H1 (cell line): ENCODE measurements around the gene ARHGAP23. TPM values are rescaled to one million over a fixed set of nuclear protein-coding genes. Genes with fewer than 3 reads are reported as not detected.

ENCODE experiments used
- CTCF ChIA-PET: fragments of 300-600 bp; sonication (Branson Sonifier 250); formaldehyde crosslinking; loops from one replicate; lab custom pipeline; 2021; ENCODE audit not compliant: partially characterized antibody; lab: Charles Lee
- POLR2A ChIA-PET: fragments of 300-600 bp; sonication (Branson Sonifier 250); formaldehyde crosslinking; loops from one replicate; lab custom pipeline; 2021; ENCODE audit warnings: inconsistent platforms; ENCODE audit not compliant: partially characterized antibody; lab: Charles Lee
- DNase-seq, 2 experiments: peaks; one replicate each; pipeline versions ENCODE4 v3.0.0 to v3.0.0-alpha.2; 2010 to 2022; ENCODE audit warnings: low spot score in 2 of 2, low read depth in 1 of 2, mixed read lengths in 1 of 2
- FAIRE-seq: peaks from 2 replicates; lab custom pipeline; 2011; peaks lifted over from hg19 to GRCh38; lab: Jason Lieb, UNC
- H2AFZ ChIP-seq: 2 replicates; pipeline ENCODE4 v1.8.1; 2012; ENCODE audit warnings: low read length, inconsistent platforms
- H2AK5ac ChIP-seq: 2 replicates; pipeline ENCODE4 v1.6.1; 2013; ENCODE audit warnings: low read depth, low read length
- H2BK120ac ChIP-seq: replicated peaks from 2 replicates; pipeline ENCODE3; 2013; ENCODE audit warnings: low read depth, low read length, inconsistent platforms
- H2BK12ac ChIP-seq: 2 replicates; pipeline ENCODE4 v1.6.1; 2013; ENCODE audit warnings: low read depth, low read length
- H2BK15ac ChIP-seq: 2 replicates; pipeline ENCODE4 v1.6.1; 2013; ENCODE audit warnings: low read length
- H2BK20ac ChIP-seq: 2 replicates; pipeline ENCODE4 v1.6.1; 2013; ENCODE audit warnings: low read length
- H2BK5ac ChIP-seq: 2 replicates; pipeline ENCODE4 v1.6.1; 2013; ENCODE audit warnings: low read depth, low read length
- H3K14ac ChIP-seq: 2 replicates; pipeline ENCODE4 v1.6.1; 2013; ENCODE audit warnings: inconsistent platforms; ENCODE audit not compliant: insufficient read length
- H3K18ac ChIP-seq: 2 replicates; pipeline ENCODE4 v1.6.1; 2013; ENCODE audit warnings: low read length; ENCODE audit errors: extremely low read depth
- H3K23ac ChIP-seq: 2 replicates; pipeline ENCODE4 v1.6.1; 2013; ENCODE audit warnings: inconsistent platforms; ENCODE audit not compliant: insufficient read length
- H3K23me2 ChIP-seq: 2 replicates; pipeline ENCODE4 v1.6.1; 2013; ENCODE audit warnings: low read depth, low read length
- H3K27ac ChIP-seq: 2 replicates; pipeline ENCODE4 v1.6.1; 2011; ENCODE audit warnings: low read depth, low read length, inconsistent platforms
- H3K27me3 ChIP-seq, 4 experiments: replicated peaks in 1 of 4; 1 replicate in 1 of 4; 2 replicates in 3 of 4; pipeline versions ENCODE4 v1.6.1 to v1.8.1; 2011 to 2013; ENCODE audit warnings: low read length in 3 of 4, mild to moderate bottlenecking in 3 of 4, inconsistent platforms in 2 of 4, mixed read lengths in 2 of 4, moderate library complexity in 1 of 4; ENCODE audit not compliant: control insufficient read depth in 3 of 4, insufficient read depth in 3 of 4; ENCODE audit errors: extremely low read depth in 1 of 4
- H3K36me3 ChIP-seq, 4 experiments: 2 replicates each; pipeline versions ENCODE4 v1.6.1 to v1.8.1; 2011 to 2013; ENCODE audit warnings: mild to moderate bottlenecking in 4 of 4, low read length in 3 of 4, moderate library complexity in 2 of 4, control low read depth in 1 of 4, inconsistent platforms in 1 of 4; ENCODE audit not compliant: insufficient read depth in 4 of 4, control insufficient read depth in 2 of 4
- H3K4ac ChIP-seq: replicated peaks from 2 replicates; pipeline ENCODE3; 2013; ENCODE audit warnings: low read length, low read depth, mixed read lengths, inconsistent platforms; ENCODE audit not compliant: insufficient read length
- H3K4me1 ChIP-seq, 4 experiments: replicated peaks in 1 of 4; 1 replicate in 1 of 4; 2 replicates in 3 of 4; pipeline versions ENCODE4 v1.6.1 to v1.8.1; 2011 to 2013; ENCODE audit warnings: low read length in 3 of 4, inconsistent platforms in 2 of 4, mixed read lengths in 1 of 4; ENCODE audit not compliant: insufficient read depth in 4 of 4, control insufficient read depth in 3 of 4
- H3K4me2 ChIP-seq, 2 experiments: 2 replicates each; pipeline versions ENCODE4 v1.6.1 to v1.8.1; 2011 to 2013; ENCODE audit warnings: low read depth in 2 of 2, low read length in 2 of 2, control low read depth in 1 of 2, inconsistent platforms in 1 of 2, mild to moderate bottlenecking in 1 of 2; ENCODE audit not compliant: insufficient read depth in 1 of 2
- H3K4me3 ChIP-seq, 4 experiments: fragments of 200-600, 300-600 bp in 1 of 4; sonication (generic), shearing (Covaris generic), sonication (Bioruptor Twin) in 1 of 4; 2 replicates each; pipeline versions ENCODE4 v1.5.1 to v1.8.1; 2011 to 2016; ENCODE audit warnings: low read length in 4 of 4, low read depth in 3 of 4, control low read depth in 2 of 4, inconsistent platforms in 2 of 4, mild to moderate bottlenecking in 2 of 4, mixed read lengths in 1 of 4, moderate library complexity in 1 of 4; ENCODE audit not compliant: insufficient read depth in 2 of 4; ENCODE audit errors: extremely low read depth in 1 of 4
- H3K56ac ChIP-seq: replicated peaks from 2 replicates; pipeline ENCODE3; 2013; ENCODE audit warnings: low read depth, mild to moderate bottlenecking, mixed read lengths, low read length, inconsistent platforms; ENCODE audit not compliant: insufficient read length
- H3K79me1 ChIP-seq: 2 replicates; pipeline ENCODE4 v1.6.1; 2013; ENCODE audit warnings: low read depth, low read length, control low read depth
- H3K79me2 ChIP-seq, 2 experiments: 2 replicates each; pipeline versions ENCODE4 v1.6.1 to v1.8.1; 2012 to 2013; ENCODE audit warnings: low read length in 2 of 2, mild to moderate bottlenecking in 2 of 2, inconsistent platforms in 1 of 2; ENCODE audit not compliant: insufficient read depth in 2 of 2, control insufficient read depth in 1 of 2
- H3K9ac ChIP-seq, 4 experiments: replicated peaks in 1 of 4; 1 replicate in 1 of 4; 2 replicates in 3 of 4; pipeline versions ENCODE4 v1.6.1 to v1.8.1; 2011 to 2013; ENCODE audit warnings: low read depth in 3 of 4, low read length in 3 of 4, control low read depth in 2 of 4, mild to moderate bottlenecking in 2 of 4, moderate library complexity in 2 of 4, inconsistent platforms in 1 of 4; ENCODE audit errors: extremely low read depth in 1 of 4
- H3K9me3 ChIP-seq, 2 experiments: 2 replicates each; pipeline versions ENCODE4 v1.6.1 to v1.8.1; 2012 to 2013; ENCODE audit warnings: mild to moderate bottlenecking in 2 of 2, moderate library complexity in 2 of 2, control low read depth in 1 of 2, inconsistent platforms in 1 of 2, low read depth in 1 of 2, low read length in 1 of 2, mixed read lengths in 1 of 2; ENCODE audit not compliant: insufficient read depth in 2 of 2
- H4K20me1 ChIP-seq, 2 experiments: replicated peaks in 1 of 2; 2 replicates each; pipeline versions ENCODE3 to v1.8.1; 2011 to 2013; ENCODE audit warnings: inconsistent platforms in 2 of 2, low read length in 2 of 2, mild to moderate bottlenecking in 1 of 2; ENCODE audit not compliant: insufficient read depth in 2 of 2, control insufficient read depth in 1 of 2
- H4K5ac ChIP-seq: 2 replicates; pipeline ENCODE4 v1.6.1; 2013; ENCODE audit warnings: low read length, low read depth, mixed read lengths, inconsistent platforms; ENCODE audit not compliant: insufficient read length
- H4K8ac ChIP-seq: 2 replicates; pipeline ENCODE4 v1.8.0; 2013; ENCODE audit warnings: mild to moderate bottlenecking, moderate library complexity, low read length, inconsistent platforms; ENCODE audit not compliant: insufficient read depth; ENCODE audit errors: extremely low read depth
- H4K91ac ChIP-seq: replicated peaks from 2 replicates; pipeline ENCODE3; 2013; ENCODE audit warnings: low read length, mixed read lengths, inconsistent platforms; ENCODE audit not compliant: insufficient read length
- CTBP2 ChIP-seq: IDR thresholded peaks from 2 replicates; pipeline ENCODE4 v1.7.0; 2011; ENCODE audit warnings: borderline replicate concordance, mild to moderate bottlenecking, moderate library complexity, mixed read lengths, low read length; ENCODE audit not compliant: insufficient read depth, insufficient read length
- MAFK ChIP-seq: IDR thresholded peaks from 2 replicates; pipeline ENCODE4 v1.6.1; 2012; ENCODE audit warnings: low read depth, mild to moderate bottlenecking, improper control_type of control experiment, low read length
- WGBS, 2 experiments: shearing (Covaris generic) in 1 of 2; methylation state at CpG; one replicate each; pipeline versions ENCODE4 v1.1.6 to v1.1.7; 2013 to 2015; ENCODE audit warnings: low lambda C conversion rate in 2 of 2, mixed read lengths in 2 of 2, inconsistent platforms in 1 of 2, low coverage in 1 of 2, missing lambda C conversion rate in 1 of 2; ENCODE audit not compliant: insufficient replicate concordance in 2 of 2, insufficient coverage in 1 of 2, insufficient read length in 1 of 2; ENCODE audit errors: extremely low coverage in 1 of 2, missing lambda C conversion rate in 1 of 2; 5-methylcytosine and 5-hydroxymethylcytosine counted together
- polyA plus RNA-seq, 7 experiments: library from polyadenylated mRNA; depleted of rRNA in 3 of 7; stranded (reverse) in 5 of 7; unstranded in 2 of 7; fragments of >200 nt in 5 of 7; fragments of 200-250 nt in 2 of 7; gene quantifications; 1 replicate in 5 of 7; 2 replicates in 1 of 7; 4 replicates in 1 of 7; pipeline versions ENCODE4 v1.2.1 to v1.2.3, GENCODE V29; 2011 to 2013; ENCODE audit warnings: missing spikeins in 2 of 7, mixed read lengths in 2 of 7
- total RNA-seq: library from RNA; stranded (reverse); fragmentation: NEBNext Ultra II Directional; extraction: Animal tissue kit (Norgen Biotek cat#: 25700); gene quantifications from 2 replicates; pipeline ENCODE4 v1.2.1, GENCODE V29; 2021

Gene ARHGAP23
- total and polyA plus RNA-seq, 2 of the 8 experiments (the other 6 are each of a cell fraction or from before 2014, with no cell fraction given), result 16.3 to 107 TPM

DNA sequence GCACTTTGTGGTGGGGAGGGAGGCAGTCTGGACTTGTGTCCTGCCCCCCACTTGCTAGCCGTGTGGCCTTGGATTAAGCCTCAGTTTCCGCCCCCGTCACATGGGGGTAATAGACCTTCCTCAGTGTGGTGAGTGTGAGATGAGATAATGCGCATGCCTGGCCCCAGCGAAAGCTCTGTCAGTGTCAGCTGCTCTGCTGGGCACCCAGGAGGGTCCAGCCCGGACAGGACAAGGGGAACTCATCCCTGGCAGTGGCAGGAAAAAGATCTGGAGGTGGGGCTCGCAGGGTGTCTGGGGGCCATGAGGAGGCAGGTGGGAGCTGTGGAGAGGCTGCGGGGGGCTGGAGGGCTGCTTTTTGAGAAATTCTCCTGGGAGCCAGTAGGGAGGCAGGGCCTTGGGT, 114.0 kb downstream of the ARHGAP23 start:
- WGBS, 2 experiments, result 85% methylated on average over 8 of the region's 8 CpGs; no CpG with 5 or more reads in 1 of the 2 experiments
- CTCF ChIA-PET, result interaction anchor here (0.6 to 38.1 kb wide), 10 partner anchors 1 to 376 kb away, joined by 3 to 914 read pairs (median 57); partner anchors contain the start of gene SRCIN1
- TF ChIP-seq CTBP2 (no peak), MAFK (no peak)

More for the DNA sequence above, 114.0 kb downstream of the ARHGAP23 start:
- H3K9ac ChIP-seq, result no peak overlapping the region
- H3K23ac ChIP-seq, result no peak overlapping the region
- H3K4ac ChIP-seq, result no peak overlapping the region
- no peak overlapping the region for H2BK12ac ChIP-seq
- POLR2A ChIA-PET, result interaction anchor here (0.8 to 2.3 kb wide), 5 partner anchors 11 to 91 kb away, joined by 3 to 6 read pairs (median 4); no protein-coding TSS in a partner anchor
- H3K4me1 ChIP-seq, result peaks cover 0 to 4% (median 0%) of the 10 kb centered on the region in 4 experiments; a peak in 2 of 7 replicates
- H3K79me2 ChIP-seq, result no peaks in the 10 kb centered on the region
- no peaks in the 10 kb centered on the region for H3K79me1 ChIP-seq
- H3K36me3 ChIP-seq, result no peaks in the 10 kb centered on the region
- no peak overlapping the region for H2AK5ac ChIP-seq
- no peak overlapping the region for H2BK120ac ChIP-seq
- no peak for DNase-seq
- no peak overlapping the region for H3K4me3 ChIP-seq
- H4K5ac ChIP-seq, result no peak overlapping the region
- no peaks in the 10 kb centered on the region for H3K9me3 ChIP-seq
- H3K27ac ChIP-seq, result no peak overlapping the region
- no peak overlapping the region for H4K91ac ChIP-seq
- no peak overlapping the region for H3K14ac ChIP-seq
- no peak overlapping the region for H2AFZ ChIP-seq
- H4K8ac ChIP-seq, result no peak overlapping the region
- H3K4me2 ChIP-seq, result no peak overlapping the region
- H3K18ac ChIP-seq, result no peak overlapping the region
- H4K20me1 ChIP-seq, result peaks cover 1 to 2% of the 10 kb centered on the region in 2 experiments
- no peaks in the 10 kb centered on the region; a peak in 1 of 7 replicates for H3K27me3 ChIP-seq
- H2BK20ac ChIP-seq, result no peak overlapping the region
- no peak overlapping the region for H2BK15ac ChIP-seq
- H3K23me2 ChIP-seq, result no peaks in the 10 kb centered on the region
- no peak overlapping the region for H2BK5ac ChIP-seq
- H3K56ac ChIP-seq, result no peak overlapping the region
- no peak for FAIRE-seq
